Natural killer cell (primary cell): ENCODE measurements around the gene GRB7. TPM values are rescaled to one million over a fixed set of nuclear protein-coding genes. Genes with fewer than 3 reads are reported as not detected.

Source experiments
- ATAC-seq, 3 donors: fragments of 150-1000 bp in 2 of 3; fragments of 200-7000 bp in 1 of 3; cut with Tn5 transposase; 1 replicate in 1 of 3; 2 replicates in 2 of 3; pipeline ENCODE4 v1.10.0; 2021; ENCODE audit warnings: mild to moderate bottlenecking in 2 of 3, moderate library complexity in 2 of 3
- DNase-seq, 2 donors: peaks; one replicate each; pipeline versions ENCODE4 v3.0.0 to v3.0.0-alpha.2; 2013 to 2021; ENCODE audit warnings: mixed read lengths in 1 of 2
- H3K27ac ChIP-seq: one replicate; pipeline ENCODE4 v1.5.1; 2013; ENCODE audit warnings: mild to moderate bottlenecking, low read length
- H3K27me3 ChIP-seq: one replicate; pipeline ENCODE4 v1.6.1; 2013; ENCODE audit warnings: low read length; ENCODE audit not compliant: control insufficient read depth, insufficient read depth
- H3K36me3 ChIP-seq: one replicate; pipeline ENCODE4 v1.6.1; 2013; ENCODE audit warnings: low read length; ENCODE audit not compliant: control insufficient read depth, insufficient read depth
- H3K4me1 ChIP-seq: one replicate; pipeline ENCODE4 v1.6.1; 2013; ENCODE audit warnings: low read length; ENCODE audit not compliant: control insufficient read depth, insufficient read depth
- H3K4me3 ChIP-seq: one replicate; pipeline ENCODE4 v1.5.1; 2013; ENCODE audit warnings: low read length
- H3K9me3 ChIP-seq: one replicate; pipeline ENCODE4 v1.6.1; 2013; ENCODE audit warnings: low read length; ENCODE audit not compliant: control insufficient read depth, insufficient read depth
- H3K27ac Mint-ChIP-seq, 2 donors: one replicate each; pipeline ENCODE4 v1.8.0; 2022; ENCODE audit warnings: mild to moderate bottlenecking in 2 of 2, mixed read lengths in 2 of 2, moderate library complexity in 1 of 2
- H3K27me3 Mint-ChIP-seq, 2 donors: one replicate each; pipeline ENCODE4 v1.8.0; 2022; ENCODE audit warnings: low read depth in 2 of 2, mixed read lengths in 2 of 2
- H3K36me3 Mint-ChIP-seq: one replicate; pipeline ENCODE4 v1.8.0; 2022; ENCODE audit warnings: mixed read lengths
- H3K4me1 Mint-ChIP-seq, 2 donors: one replicate each; pipeline ENCODE4 v1.8.0; 2022; ENCODE audit warnings: mixed read lengths in 2 of 2
- H3K4me3 Mint-ChIP-seq: one replicate; pipeline ENCODE4 v1.8.0; 2022; ENCODE audit warnings: mild to moderate bottlenecking, moderate library complexity, mixed read lengths
- H3K9me3 Mint-ChIP-seq, 2 donors: one replicate each; pipeline ENCODE4 v1.8.0; 2022; ENCODE audit warnings: mixed read lengths in 2 of 2
- CTCF ChIP-seq: fragments of 200-600 bp; IDR thresholded peaks from one replicate; pipeline ENCODE4 v1.8.0; 2022; ENCODE audit warnings: antibody characterized with exemption
- WGBS: methylation state at CpG from one replicate; pipeline ENCODE4 v1.1.7; 2013; ENCODE audit warnings: missing lambda C conversion rate; ENCODE audit not compliant: insufficient coverage; 5-methylcytosine and 5-hydroxymethylcytosine counted together
- intact Hi-C: fragments of 100-400 bp; cut with micrococcal nuclease; formaldehyde crosslinking; loops from one replicate; pipeline ENCODE4 v1.14.2; 2022
- total RNA-seq, 4 donors: library from RNA; stranded (reverse); fragments of 120-200 nt in 1 of 4; gene quantifications; one replicate each; pipeline versions ENCODE4 v1.2.3 to v1.2.4, GENCODE V29; 2013 to 2022

The GRB7 gene
- total RNA-seq, 3 donors from 2014 or later (not counting 1 experiment from before 2014, with no cell fraction given), result 0.27 TPM; not detected in 2

- Mint-ChIP-seq H3K4me3 (peak overlapping the region; percentile 83), H3K27ac (peak overlapping the region; percentile 94 to 99), H3K36me3 (no peaks in the 10 kb centered on the region), H3K9me3 (no peaks in the 10 kb centered on the region), H3K4me1 (peaks cover 63 to 65% of the 10 kb centered on the region in 2 donors), H3K27me3 (no peaks in the 10 kb centered on the region)
- 14% methylated on average over 12 of the region's 18 CpGs for WGBS
- DNase-seq, result peak; percentile 49 to 87
- peak overlapping the region; percentile 13 for H3K4me3 ChIP-seq
- no peak for TF ChIP-seq CTCF
- intact Hi-C loops, result no loop called here
- no peaks in the 10 kb centered on the region for H3K27me3 ChIP-seq
- H3K27ac ChIP-seq, result peak overlapping the region; percentile 96
- H3K36me3 ChIP-seq, result peaks cover 5% of the 10 kb centered on the region
- peaks cover 83% of the 10 kb centered on the region for H3K4me1 ChIP-seq
- ATAC-seq, result peak in 2 of 3 donors; percentile 8 to 12
- no peaks in the 10 kb centered on the region for H3K9me3 ChIP-seq
These were observed 18.0 kb downstream of the GRB7 start for GRCh38 chr17:39755554-39756379.

GRCh38 chr17:39756380-39757079 lies 18.8 kb downstream of the GRB7 start:
- H3K4me3 Mint-ChIP-seq, result peak overlapping the region; percentile 83
- Histone ChIP-seq H3K36me3 (peaks cover 5% of the 10 kb centered on the region), H3K4me1 (peaks cover 90% of the 10 kb centered on the region), H3K27me3 (no peaks in the 10 kb centered on the region), H3K27ac (peak overlapping the region; percentile 96), H3K9me3 (no peaks in the 10 kb centered on the region), H3K4me3 (no peak overlapping the region)
- no peaks in the 10 kb centered on the region for H3K27me3 Mint-ChIP-seq
- 46% methylated on average over 7 of the region's 7 CpGs for WGBS
- DNase-seq (no peak), ATAC-seq (no peak)
- no peaks in the 10 kb centered on the region for H3K36me3 Mint-ChIP-seq
- TF ChIP-seq CTCF, result no peak
- H3K9me3 Mint-ChIP-seq, result no peaks in the 10 kb centered on the region
- H3K27ac Mint-ChIP-seq, result peak overlapping the region; percentile 94 to 99
- intact Hi-C loops, result no loop called here
- H3K4me1 Mint-ChIP-seq, result peaks cover 63 to 70% of the 10 kb centered on the region in 2 donors

GRCh38 chr17:39757176-39757662 lies 19.5 kb downstream of the GRB7 start:
- no peaks in the 10 kb centered on the region for H3K27me3 Mint-ChIP-seq
- Histone ChIP-seq H3K9me3 (no peaks in the 10 kb centered on the region), H3K36me3 (peaks cover 9% of the 10 kb centered on the region), H3K27me3 (no peaks in the 10 kb centered on the region), H3K4me3 (no peak overlapping the region), H3K4me1 (peaks cover 86% of the 10 kb centered on the region), H3K27ac (peak overlapping the region; percentile 96)
- H3K27ac Mint-ChIP-seq, result peak overlapping the region; percentile 94 to 99
- DNase-seq (no peak), ATAC-seq (no peak)
- intact Hi-C loops, result no loop called here
- H3K4me1 Mint-ChIP-seq, result peaks cover 60 to 67% of the 10 kb centered on the region in 2 donors
- WGBS, result 76% methylated on average over 4 of the region's 4 CpGs
- peak overlapping the region; percentile 79 for H3K4me3 Mint-ChIP-seq
- no peaks in the 10 kb centered on the region for H3K9me3 Mint-ChIP-seq
- TF ChIP-seq CTCF, result no peak
- H3K36me3 Mint-ChIP-seq, result no peaks in the 10 kb centered on the region
